NCI-H2196 (cell line): Measurements from ENCODE around the gene TFR2.
"Not testable (repeated sequence)": the region's sequence is repeated elsewhere in the genome, so short reads cannot be mapped to it uniquely, and the experiment has no call there.

ENCODE experiments used
- DNase-seq: peaks from one replicate; lab custom pipeline; 2025; ENCODE audit not compliant: unreplicated experiment; lab: John Stamatoyannopoulos, UW

The TFR2 gene

DNA sequence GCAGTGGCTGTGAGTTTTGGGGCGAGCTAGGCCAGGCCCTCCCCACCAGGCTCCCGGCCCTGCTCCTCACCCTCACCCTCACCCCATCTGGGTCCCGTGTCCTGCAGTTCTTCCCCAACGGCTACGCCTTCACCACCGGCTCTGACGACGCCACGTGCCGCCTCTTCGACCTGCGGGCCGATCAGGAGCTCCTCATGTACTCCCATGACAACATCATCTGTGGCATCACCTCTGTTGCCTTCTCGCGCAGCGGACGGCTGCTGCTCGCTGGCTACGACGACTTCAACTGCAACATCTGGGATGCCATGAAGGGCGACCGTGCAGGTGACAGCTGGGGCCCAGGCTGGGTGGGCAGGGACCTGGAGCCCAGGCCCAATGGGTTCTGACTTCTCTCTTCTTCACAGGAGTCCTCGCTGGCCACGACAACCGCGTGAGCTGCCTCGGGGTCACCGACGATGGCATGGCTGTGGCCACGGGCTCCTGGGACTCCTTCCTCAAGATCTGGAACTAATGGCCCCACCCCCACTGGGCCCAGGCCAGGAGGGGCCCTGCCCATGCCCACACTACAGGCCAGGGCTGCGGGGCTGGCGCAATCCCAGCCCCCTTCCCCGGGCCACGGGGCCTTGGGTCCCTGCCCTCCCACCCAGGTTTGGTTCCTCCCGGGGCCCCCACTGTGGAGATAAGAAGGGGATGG is 37.1 kb upstream of the TFR2 start:
- DNase-seq = no peak

DNA sequence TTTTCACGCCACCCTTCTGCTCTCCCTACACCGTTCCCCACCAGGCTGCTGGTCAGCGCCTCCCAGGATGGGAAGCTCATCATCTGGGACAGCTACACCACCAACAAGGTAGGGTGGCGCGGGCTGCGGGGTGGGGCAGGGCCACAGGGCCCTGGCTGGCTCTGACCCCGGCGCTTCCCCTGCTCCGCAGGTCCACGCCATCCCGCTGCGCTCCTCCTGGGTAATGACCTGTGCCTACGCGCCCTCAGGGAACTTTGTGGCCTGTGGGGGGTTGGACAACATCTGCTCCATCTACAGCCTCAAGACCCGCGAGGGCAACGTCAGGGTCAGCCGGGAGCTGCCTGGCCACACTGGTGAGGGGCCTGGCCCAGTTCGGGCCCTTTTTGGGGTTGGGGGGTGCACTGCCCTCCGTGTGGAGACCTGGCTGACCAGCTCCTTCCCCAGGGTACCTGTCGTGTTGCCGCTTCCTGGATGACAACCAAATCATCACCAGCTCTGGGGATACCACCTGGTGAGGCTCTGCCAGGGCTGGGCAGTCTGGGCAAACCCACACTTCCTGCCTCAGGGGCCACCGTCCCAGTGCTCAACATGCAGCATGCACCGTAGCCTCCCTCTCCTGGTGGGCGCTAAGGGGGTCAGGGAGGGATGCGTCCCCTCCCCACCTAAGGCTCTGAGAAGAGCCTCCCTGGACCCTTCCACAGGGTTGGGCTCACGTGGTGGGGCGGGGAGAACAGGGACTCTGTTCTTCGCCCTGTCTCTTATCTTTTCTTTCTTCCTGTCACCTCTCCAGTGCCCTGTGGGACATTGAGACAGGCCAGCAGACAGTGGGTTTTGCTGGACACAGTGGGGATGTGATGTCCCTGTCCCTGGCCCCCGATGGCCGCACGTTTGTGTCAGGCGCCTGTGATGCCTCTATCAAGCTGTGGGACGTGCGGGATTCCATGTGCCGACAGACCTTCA is 36.2 kb upstream of the TFR2 start:
- DNase-seq = no peak

DNA sequence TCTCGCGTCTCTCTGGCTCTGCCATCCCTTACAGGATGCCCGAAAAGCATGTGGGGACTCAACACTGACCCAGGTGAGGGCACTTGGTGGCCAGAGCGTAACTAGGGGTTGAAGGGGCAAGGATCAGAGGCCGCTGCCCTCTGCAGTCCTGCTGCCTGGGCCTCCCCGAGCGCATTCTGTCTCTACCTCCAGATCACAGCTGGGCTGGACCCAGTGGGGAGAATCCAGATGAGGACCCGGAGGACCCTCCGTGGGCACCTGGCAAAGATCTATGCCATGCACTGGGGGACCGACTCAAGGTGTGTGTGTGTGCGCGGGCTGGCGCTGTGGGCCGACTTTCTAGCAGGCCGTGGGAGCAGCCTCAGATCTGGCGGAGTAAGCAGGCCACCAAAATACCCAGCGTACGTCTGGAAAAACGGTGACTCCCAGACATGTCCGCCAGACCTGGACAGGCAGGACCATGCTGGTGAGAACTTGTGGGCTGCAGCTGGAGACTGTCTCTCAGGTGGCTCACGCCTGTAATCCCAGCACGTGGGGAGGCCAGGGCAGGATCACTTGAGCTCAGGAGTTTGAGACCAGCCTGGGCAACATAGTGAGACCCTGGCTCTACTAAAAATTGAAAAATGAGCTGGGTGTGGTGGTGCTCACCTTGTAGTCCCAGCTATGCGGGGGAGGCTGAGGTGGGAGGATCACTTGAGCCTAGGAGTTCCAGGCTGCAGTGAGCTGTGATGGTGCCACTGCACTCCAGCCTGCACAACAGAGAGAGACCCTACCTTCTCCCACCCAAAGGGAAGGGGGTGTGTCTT is 35.4 kb upstream of the TFR2 start:
- DNase-seq = no peak

DNA sequence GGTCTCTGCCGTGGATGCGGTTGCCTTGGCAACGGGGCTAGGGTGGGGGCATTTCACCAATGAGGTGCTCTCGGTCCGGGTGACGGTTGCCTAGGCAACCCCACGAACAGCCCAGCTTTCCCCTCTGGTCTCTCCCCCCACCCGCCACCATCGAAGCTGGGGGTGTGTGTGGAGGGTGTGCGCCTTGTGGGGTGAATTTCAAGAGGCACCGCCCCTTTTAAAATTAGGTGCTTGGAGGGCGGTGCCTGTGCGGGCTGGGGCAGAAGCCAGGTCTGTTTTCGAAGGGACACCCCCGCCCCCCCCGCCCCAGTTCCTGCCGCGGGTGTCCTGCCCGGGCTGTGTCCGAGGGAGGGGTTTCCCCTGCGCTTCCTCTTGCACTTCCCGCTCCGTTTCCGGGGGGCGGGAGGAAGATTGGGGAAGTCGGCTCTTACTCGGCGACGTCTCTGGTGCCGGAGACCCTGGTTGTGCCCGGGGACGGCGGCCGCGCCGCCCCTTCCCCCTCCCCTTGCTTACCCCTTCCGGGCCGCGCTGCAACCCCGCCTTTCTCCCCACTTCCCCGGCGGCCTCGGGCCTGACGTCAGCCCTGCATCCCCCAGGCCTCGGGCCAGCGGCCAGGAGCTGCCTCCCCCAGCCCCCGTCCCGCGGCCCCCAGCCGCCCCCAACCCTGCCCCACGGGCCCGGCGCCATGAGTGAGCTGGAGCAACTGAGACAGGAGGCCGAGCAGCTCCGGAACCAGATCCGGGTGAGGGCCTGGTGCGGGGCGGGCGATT is 34.4 kb upstream of the TFR2 start:
- DNase-seq = peak; percentile 58

DNA sequence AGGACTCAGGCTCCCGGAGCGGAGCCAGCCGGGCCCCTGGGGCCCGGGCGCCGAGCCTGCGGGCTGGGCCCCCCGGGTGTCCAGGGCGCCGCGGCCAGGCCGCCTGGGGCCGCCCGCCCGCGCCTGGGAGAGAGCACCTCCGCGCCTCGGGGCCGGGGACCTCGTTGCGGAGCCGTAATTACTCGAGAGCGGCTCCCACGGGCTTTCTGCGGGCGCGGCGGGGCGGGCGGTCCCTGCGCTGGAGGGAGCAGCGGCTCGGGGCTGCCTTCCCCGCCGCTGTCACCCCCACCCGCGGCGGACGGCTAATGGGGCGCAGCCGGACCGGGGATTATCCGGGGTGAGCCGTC is 33.7 kb upstream of the TFR2 start:
- DNase-seq = no peak

DNA sequence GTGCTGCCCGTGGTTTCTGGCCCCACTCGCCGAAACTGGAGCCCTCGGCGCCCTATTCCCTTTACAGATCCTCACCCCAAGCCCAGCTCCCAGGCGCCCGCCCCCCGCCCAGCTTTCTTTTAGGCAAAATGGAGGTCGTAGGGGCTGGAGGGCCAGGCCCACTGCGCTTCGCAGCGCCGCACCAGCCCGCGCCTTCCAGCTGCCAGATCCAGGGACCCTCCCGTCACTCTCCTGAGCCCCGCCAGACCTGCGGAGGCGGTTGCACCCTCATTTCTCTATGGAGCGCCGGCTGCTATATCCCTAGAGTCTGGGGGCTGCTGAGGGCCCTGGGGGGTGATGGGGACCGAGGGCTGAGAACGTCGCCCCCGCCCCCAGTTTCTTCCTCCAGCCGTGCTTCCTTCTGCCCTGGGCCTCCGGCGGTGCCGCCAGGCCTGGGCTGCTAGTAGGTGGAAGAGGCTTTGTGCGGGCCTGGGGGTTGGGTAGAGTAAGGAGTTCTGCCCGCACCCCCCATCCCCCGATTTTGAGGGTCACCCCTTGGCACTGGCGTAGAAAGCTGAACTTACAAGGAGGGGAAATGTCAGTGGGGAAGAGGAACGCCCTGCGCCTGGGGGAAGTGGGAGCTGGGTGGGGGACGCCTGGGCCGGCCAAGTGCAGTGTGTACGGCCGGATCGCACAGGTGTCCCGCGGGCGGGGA is 33.2 kb upstream of the TFR2 start:
- no peak for DNase-seq

DNA sequence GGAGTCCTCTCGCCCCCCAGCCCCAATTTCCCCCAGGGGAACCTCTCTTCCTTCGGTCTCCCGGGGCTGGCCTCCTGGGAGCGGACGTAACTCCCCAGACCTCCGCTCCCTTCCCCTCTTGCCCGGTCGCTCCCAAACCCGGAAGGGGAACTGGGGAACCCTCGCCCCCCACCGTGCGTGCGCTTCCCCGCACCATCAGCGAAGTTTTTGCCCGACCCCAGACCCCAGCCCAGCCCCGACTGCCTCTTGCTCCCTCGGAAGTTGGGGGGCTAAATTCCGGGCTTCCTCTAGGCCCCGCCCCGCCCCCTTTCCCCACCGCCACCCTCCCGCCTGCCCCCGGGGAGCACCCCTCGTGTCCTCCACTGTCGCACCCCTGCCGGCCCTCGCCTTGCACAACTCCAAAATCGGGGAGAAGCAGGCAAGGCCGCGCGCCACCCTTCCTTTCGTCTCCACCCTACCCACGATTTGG is 32.6 kb upstream of the TFR2 start:
- DNase-seq = no peak

DNA sequence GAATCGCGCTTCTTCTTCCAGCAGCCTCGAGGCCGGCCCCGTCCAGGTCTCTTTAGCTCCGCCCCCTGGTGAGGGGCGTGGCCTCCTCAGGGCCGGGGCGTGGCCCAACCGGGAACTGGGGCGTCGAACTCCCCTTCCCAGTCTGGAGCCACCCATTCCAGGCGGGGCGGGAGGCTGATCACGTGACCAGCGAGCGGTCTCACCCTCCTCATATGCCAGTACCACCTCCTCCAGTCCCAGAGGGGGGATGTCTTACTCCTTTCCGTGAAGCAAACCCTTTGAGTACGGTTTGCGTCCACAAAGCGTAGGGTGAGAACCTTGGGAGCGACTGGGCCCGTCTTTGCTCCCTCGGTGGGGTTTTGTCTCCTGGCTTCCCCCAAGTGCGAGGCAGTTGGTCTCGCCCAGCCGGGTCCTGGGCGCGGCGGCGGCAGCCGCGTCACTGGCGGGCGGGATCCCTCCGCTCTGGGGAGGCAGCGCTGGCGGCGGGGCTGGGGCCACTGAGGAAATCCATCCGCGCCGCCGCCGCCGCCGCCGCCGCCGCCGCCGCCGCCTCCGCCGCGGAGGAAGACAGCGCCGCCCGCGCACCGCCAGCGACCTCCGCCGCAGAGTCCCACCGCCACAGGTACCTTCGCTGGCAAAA is 32.1 kb upstream of the TFR2 start, which contains the start of gene GNB2:
Gene GNB2 (plus strand): TSS at position 439 of the 640 bp plus-strand sequence. CDS start 2,526 bp downstream, outside the sequence.
- peak; percentile 99 for DNase-seq

DNA sequence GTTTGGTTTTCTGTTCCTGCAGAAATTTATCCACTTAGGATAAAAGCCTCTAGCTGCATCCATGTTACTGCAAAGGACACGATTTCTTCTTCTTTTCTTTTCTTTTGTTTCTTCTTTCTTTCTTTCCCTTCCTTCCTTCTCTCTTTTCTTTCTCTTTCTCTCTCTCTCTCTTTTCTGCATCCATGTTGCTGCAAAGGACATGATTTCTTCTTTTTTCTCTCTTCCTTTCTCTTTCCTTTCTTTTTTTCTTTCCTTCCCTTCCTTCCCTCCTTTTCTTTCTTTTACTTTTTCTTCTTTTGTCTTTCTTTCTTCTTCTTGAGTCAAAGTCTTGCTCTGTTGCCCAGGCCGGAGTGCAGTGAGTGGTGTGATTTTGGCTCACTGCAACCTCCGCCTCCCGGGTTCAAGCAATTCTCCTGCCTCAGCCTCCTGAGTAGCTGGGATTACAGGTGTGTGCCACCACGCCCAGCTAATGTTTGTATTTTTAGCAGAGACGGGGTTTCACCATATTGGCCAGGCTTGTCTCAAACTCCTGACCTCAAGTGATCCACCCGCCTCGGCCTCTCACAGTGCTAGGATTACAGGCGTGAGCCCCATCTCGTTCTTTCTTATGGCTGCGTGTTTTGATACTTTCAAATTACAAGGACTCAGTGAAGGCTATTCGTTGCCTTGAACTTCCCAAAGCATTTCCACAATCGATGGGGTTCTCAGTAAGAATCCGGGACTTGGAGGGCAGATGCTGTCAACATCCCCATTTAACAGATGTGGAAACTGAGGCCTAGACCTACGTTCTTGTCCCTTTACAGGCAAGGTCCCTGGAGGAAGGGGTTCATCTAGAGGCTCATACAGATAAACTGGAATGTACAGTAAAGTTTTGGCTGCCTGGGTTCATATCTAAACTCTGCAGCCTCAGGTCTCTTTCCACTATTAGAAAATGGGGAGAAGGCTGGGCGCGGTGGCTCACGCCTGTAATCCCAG is 30.3 kb upstream of the TFR2 start:
- no peak for DNase-seq

DNA sequence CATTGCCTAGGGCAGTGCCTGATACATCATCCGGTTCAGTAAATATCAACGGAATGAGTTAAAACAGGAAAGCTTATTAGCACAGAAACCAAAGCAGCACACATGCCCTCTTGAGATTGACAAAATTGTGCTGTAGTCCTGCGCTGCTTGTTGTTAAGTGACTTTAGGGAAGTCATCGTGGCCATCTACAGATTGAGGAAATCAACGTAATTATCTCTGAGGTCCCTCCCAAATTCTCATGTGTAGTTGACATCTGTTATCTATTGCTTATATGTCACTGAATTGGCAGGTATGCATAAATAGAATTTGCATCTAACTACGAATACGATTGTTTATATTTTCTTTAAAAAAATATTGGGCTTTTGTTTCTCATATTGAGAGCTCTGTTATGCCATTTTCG is 28.7 kb upstream of the TFR2 start:
- no peak for DNase-seq

DNA sequence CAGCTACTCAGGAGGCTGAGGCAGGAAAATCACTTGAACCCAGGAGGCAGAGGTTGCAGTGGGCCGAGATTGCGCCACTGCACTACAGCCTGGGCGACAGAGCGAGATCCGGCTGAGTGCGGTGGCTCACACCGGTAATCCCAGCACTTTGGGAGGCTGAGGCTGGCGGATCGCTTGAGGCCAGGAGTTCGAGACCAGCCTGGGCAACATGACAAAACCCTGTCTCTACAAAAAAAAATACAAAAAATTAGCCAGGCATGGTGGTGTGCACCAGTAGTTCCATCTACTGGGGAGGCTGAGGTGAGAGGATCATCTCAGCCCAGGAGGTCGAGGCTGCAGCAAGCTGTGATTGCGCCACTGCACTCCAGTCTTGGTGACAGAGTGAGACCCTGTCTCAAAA is 27.8 kb upstream of the TFR2 start:
- DNase-seq = not testable (repeated sequence)

DNA sequence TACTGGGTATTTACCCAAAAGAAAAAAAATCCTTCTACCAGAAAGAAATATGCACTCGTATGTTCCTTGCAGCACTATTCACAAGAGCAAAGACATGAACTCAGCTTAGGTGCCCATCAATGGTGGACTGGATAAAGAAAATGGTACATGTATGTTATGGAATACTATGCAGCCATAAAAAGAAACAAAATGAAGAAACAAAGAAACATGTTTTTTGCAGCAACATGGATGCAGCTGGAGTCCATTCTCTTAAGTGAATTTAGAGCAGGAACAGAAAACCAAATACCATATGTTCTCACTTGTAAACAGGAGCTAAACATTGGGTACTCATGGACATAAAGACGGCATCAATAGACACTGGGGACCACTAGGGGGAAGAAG is 26.7 kb upstream of the TFR2 start:
- no peak for DNase-seq

DNA sequence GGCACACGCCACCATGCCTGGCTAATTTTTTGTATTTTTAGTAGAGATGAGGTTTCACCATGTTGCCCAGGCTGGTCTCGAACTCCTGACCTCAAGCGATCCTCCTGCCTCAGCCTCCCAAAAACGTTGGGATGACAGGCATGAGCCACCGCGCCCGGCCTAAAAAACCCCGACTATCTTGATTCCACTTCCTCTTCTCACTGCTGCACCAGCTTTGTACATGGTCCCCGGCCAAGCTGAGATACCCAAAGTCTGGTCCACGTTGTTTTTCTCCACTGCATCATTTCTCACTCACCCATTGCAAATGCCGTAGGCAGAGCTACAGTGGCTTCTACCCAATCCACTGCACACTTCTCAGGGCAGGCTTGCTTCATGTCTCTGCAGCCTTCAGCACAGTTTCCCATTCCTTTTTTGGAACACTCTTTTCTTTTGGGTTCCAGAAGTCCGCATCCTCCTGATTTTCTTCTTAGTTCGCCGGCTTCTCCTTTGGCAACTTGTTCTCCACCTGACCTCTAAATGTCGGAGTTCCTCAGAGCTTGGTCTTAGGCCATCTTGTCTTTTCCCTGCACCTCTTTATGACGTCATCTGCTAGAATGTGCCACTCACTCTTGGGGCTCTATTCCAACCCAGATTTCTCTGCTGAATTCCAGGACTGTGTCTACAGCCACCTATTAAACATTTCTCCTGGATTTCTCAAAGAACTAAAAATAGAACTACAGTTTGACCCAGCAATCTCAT is 26.1 kb upstream of the TFR2 start:
- DNase-seq = no peak

DNA sequence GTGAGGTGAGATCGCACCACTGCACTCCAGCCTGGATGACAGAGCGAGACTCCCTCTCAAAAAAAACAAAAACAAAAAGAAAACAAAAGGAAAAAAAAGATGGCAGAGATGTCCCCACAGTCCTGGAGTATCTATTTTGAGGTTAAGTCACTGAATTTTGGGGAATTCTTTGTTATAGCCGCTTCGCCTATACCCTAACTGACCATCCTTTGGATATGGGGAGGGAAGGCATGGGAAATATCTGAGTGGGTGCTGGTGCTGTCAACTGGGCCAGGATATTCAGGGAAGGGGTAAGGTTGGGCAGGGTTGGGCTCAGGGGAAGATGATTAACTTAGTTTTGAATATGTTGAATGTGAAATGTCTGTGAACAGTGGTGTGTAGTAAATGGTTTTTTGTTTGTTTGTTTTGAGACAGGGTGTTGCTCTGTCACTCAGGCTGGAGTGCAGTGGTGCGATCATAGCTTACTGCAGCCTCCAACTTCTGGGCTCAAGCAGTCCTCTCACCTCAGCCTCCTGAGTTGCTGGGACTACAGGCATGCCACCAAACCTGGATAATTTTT is 23.9 kb upstream of the TFR2 start:
- no peak for DNase-seq

DNA sequence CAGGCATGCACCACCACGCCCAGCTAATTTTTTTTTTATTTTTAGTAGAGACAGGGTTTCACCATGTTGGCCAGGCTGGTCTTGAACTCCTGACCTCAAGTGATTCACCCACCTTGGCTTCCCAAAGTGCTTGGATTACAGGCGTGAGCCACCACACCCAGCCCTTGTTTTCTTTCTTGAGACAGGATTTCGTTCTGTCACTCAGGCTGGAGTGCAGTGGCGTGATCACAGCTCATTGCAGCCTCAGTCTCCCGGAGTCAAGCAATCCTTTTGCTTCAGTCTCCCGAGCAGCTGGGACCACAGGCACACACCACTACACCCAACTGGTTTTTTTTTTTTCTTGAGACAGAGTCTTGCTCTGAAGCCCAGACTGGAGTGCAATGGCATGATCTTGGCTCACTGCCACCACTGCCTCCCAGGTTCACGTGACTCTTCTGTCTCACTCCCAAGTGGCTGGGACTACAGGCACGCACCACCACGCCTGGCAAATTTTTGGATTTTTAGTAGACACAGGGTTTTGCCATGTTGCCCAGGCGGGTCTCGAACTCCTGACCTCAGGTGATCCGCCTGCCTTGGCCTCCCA is 20.9 kb upstream of the TFR2 start:
- peak; percentile 15 for DNase-seq

DNA sequence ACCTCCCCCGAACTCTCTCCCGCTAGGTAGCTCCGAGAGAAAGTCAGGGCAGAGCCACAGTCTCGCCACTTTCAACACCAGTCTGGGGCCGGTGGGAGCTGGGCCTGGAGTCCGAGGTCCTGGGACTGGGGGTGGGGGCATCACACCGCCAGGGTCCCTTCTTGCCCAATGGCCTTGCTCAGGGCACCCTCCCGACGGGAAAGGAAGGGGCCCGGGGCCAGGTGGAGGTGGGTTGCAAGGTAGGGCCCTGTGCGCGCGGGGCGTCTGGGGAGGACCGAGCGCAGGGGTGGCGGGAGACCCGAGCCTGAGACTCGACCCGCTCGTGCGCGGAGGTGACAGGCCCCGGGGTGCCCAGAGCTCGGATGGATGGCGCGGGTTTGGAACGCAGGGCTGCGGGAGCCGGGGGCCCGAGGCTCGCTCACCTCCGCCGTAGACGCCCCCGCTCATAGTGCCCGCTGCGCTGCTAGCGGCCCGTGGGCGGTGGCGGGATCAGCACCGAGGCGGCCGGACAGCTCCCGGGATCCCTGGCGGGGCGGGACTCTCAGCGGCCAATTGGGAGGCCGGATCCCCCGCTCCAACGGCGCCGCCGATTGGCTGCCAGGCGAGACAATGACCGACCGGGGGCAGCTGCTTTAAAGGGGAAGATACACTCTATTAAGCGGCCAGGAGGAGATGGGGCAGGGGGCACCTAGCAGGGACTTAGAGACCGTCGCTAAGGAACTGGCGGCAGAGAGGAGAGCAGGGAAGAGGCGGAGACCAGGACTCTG is 14.7 kb upstream of the TFR2 start, which contains the start of gene ACTL6B:
Gene ACTL6B (minus strand): TSS at position 541 of the 767 bp plus-strand sequence. CDS start 94 bp downstream, at position 447.
- peak; percentile 89 for DNase-seq
